Trophoblast cell (in vitro differentiated cells and primary cell): ENCODE measurements around the gene ZSWIM9.
"Not testable (repeated sequence)": the region's sequence is repeated elsewhere in the genome, so short reads cannot be mapped to it uniquely, and the experiment has no call there.

Experiments
- DNase-seq, 2 donors: peaks; one replicate each; pipeline ENCODE4 v3.0.0-alpha.2; 2016
- H2AFZ ChIP-seq: 2 replicates; pipeline ENCODE4 v1.6.1; 2013; ENCODE audit warnings: low read length, moderate library complexity, mild to moderate bottlenecking; ENCODE audit not compliant: insufficient read depth, poor library complexity
- H2AK5ac ChIP-seq: 2 replicates; pipeline ENCODE4 v1.6.1; 2013; ENCODE audit warnings: mild to moderate bottlenecking, low read length
- H2BK120ac ChIP-seq: 2 replicates; pipeline ENCODE4 v1.6.1; 2013; ENCODE audit warnings: low read length, mild to moderate bottlenecking, moderate library complexity; ENCODE audit not compliant: insufficient read depth, poor library complexity
- H2BK12ac ChIP-seq: 2 replicates; pipeline ENCODE4 v1.6.1; 2013; ENCODE audit warnings: mild to moderate bottlenecking, low read length, moderate library complexity
- H2BK5ac ChIP-seq: 2 replicates; pipeline ENCODE4 v1.6.1; 2013; ENCODE audit warnings: low read length, low read depth, moderate library complexity, mild to moderate bottlenecking; ENCODE audit not compliant: poor library complexity
- H3K14ac ChIP-seq: 2 replicates; pipeline ENCODE4 v1.6.1; 2013; ENCODE audit warnings: mild to moderate bottlenecking, low read length
- H3K18ac ChIP-seq: 2 replicates; pipeline ENCODE4 v1.6.1; 2013; ENCODE audit warnings: mild to moderate bottlenecking, low read length
- H3K23ac ChIP-seq: 2 replicates; pipeline ENCODE4 v1.6.1; 2013; ENCODE audit warnings: low read length
- H3K27ac ChIP-seq: 2 replicates; pipeline ENCODE4 v1.5.1; 2013; ENCODE audit warnings: low read depth, mild to moderate bottlenecking, inconsistent platforms, low read length, moderate library complexity
- H3K27me3 ChIP-seq: 2 replicates; pipeline ENCODE4 v1.6.1; 2013; ENCODE audit warnings: inconsistent platforms, mild to moderate bottlenecking, low read length, moderate library complexity; ENCODE audit not compliant: insufficient read depth
- H3K36me3 ChIP-seq, 2 experiments: 1 replicate in 1 of 2; 2 replicates in 1 of 2; pipeline ENCODE4 v1.6.1; 2013; ENCODE audit warnings: low read length in 2 of 2, mild to moderate bottlenecking in 2 of 2, moderate library complexity in 1 of 2; ENCODE audit not compliant: insufficient read depth in 2 of 2, control insufficient read depth in 1 of 2
- H3K4ac ChIP-seq: 2 replicates; pipeline ENCODE4 v1.6.1; 2013; ENCODE audit warnings: low read depth, mild to moderate bottlenecking, low read length, moderate library complexity
- H3K4me1 ChIP-seq, 2 experiments: 1 replicate in 1 of 2; 2 replicates in 1 of 2; pipeline ENCODE4 v1.6.1; 2013; ENCODE audit warnings: low read length in 2 of 2, mild to moderate bottlenecking in 2 of 2, moderate library complexity in 1 of 2; ENCODE audit not compliant: insufficient read depth in 2 of 2, control insufficient read depth in 1 of 2
- H3K4me2 ChIP-seq: 2 replicates; pipeline ENCODE4 v1.6.1; 2013; ENCODE audit warnings: inconsistent platforms, mild to moderate bottlenecking, low read length, moderate library complexity
- H3K4me3 ChIP-seq: 2 replicates; pipeline ENCODE4 v1.5.1; 2013; ENCODE audit warnings: mild to moderate bottlenecking, low read depth, low read length, inconsistent platforms
- H3K79me1 ChIP-seq: one replicate; pipeline ENCODE4 v1.6.1; 2013; ENCODE audit warnings: low read length
- H3K79me2 ChIP-seq: 2 replicates; pipeline ENCODE4 v1.6.1; 2013; ENCODE audit warnings: low read length, mild to moderate bottlenecking; ENCODE audit not compliant: control insufficient read depth, insufficient read depth, poor library complexity
- H3K9ac ChIP-seq: 2 replicates; pipeline ENCODE4 v1.6.1; 2013; ENCODE audit warnings: mild to moderate bottlenecking, low read length
- H3K9me3 ChIP-seq: 2 replicates; pipeline ENCODE4 v1.6.1; 2013; ENCODE audit warnings: low read depth, mild to moderate bottlenecking, control low read depth, inconsistent platforms, low read length; ENCODE audit not compliant: insufficient read depth
- H4K12ac ChIP-seq: 2 replicates; pipeline ENCODE4 v1.6.1; 2013; ENCODE audit warnings: low read depth, mild to moderate bottlenecking, low read length, moderate library complexity
- H4K8ac ChIP-seq: 2 replicates; pipeline ENCODE4 v1.6.1; 2013; ENCODE audit warnings: low read depth, mild to moderate bottlenecking, low read length, moderate library complexity
- H4K91ac ChIP-seq: one replicate; pipeline ENCODE4 v1.6.1; 2013; ENCODE audit warnings: low read depth, mild to moderate bottlenecking, low read length, moderate library complexity
- WGBS: extraction: QIAGEN DNeasy Blood & Tissue Kit; methylation state at CpG from one replicate; pipeline ENCODE4 v1.1.7; 2013; ENCODE audit warnings: missing lambda C conversion rate; ENCODE audit not compliant: insufficient read length, insufficient coverage; ENCODE audit errors: extremely low coverage; 5-methylcytosine and 5-hydroxymethylcytosine counted together

The ZSWIM9 gene

DNA sequence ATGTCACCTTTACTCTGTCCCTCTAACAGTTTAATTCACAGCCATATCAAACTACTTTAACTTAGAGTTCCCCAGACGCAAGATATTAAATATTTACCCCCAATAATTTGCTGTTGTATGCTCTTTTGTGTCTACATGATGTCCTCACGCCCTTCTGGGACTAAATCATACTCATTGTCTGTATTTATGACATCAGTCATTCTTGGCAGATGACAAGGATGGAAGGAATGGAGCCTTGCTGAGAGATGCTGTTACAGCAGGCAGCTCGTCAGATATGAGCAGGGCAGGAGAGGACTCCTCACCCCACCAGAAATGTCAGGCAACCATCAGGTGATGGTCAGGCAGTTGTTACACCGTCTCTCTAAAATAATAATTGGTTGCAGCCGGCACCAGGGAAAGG lies 43.5 kb downstream of the ZSWIM9 start:
- no peak overlapping the region for H2BK12ac ChIP-seq
- no CpG with 5 or more reads among the region's 5 CpGs for WGBS

DNA sequence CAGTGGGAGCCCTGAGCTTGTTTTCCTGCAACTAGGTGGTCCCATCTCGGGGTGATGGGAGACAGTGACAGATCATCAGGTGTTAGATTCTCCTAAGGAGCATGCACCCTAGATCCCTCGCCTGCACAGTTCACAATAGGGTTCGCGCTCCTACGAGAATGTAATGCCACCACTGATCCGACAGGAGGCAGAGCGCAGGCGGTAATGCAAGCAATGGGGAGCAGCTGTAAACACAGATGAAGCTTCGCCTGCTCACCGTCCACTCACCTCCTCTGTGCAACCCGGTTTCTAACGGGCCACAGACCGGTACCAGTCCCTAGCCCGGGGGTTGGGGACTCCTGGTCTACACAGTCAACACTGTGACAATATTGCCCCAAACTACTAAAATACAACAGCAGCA lies 46.5 kb downstream of the ZSWIM9 start:
- Histone ChIP-seq H3K4me3 (no peak overlapping the region), H3K9me3 (no peaks in the 10 kb centered on the region), H2BK12ac (no peak overlapping the region), H3K79me1 (no peaks in the 10 kb centered on the region), H2BK120ac (no peak overlapping the region), H3K23ac (peak overlapping the region; percentile 41), H3K4me2 (no peak overlapping the region), H3K79me2 (no peaks in the 10 kb centered on the region), H3K36me3 (no peaks in the 10 kb centered on the region), H3K14ac (no peak overlapping the region), H3K27ac (no peak overlapping the region), H4K12ac (no peak overlapping the region), H3K9ac (no peak overlapping the region), H2AFZ (no peak overlapping the region), H3K4me1 (no peaks in the 10 kb centered on the region), H3K27me3 (no peaks in the 10 kb centered on the region), H4K8ac (no peak overlapping the region), H2AK5ac (no peak overlapping the region), H4K91ac (no peak overlapping the region), H2BK5ac (no peak overlapping the region), H3K4ac (no peak overlapping the region), H3K18ac (no peak overlapping the region)
- peak in 1 of 2 donors; percentile 42 for DNase-seq
- no CpG with 5 or more reads among the region's 14 CpGs for WGBS

More for the DNA sequence above, 43.5 kb downstream of the ZSWIM9 start:
- H3K23ac ChIP-seq: no peak overlapping the region
- H2BK5ac ChIP-seq: no peak overlapping the region
- H3K4me1 ChIP-seq: no peaks in the 10 kb centered on the region
- no peak overlapping the region for H4K12ac ChIP-seq
- H2AK5ac ChIP-seq: no peak overlapping the region
- H3K79me1 ChIP-seq: no peaks in the 10 kb centered on the region
- no peaks in the 10 kb centered on the region for H3K9me3 ChIP-seq
- peak in 1 of 2 donors; percentile 70 for DNase-seq
- H2AFZ ChIP-seq: no peak overlapping the region
- no peak overlapping the region for H3K14ac ChIP-seq
- H3K18ac ChIP-seq: no peak overlapping the region
- no peak overlapping the region for H4K91ac ChIP-seq
- H3K9ac ChIP-seq: no peak overlapping the region
- no peak overlapping the region for H3K4me3 ChIP-seq
- no peak overlapping the region for H3K4ac ChIP-seq
- no peak overlapping the region for H3K27ac ChIP-seq
- no peak overlapping the region for H4K8ac ChIP-seq
- H3K36me3 ChIP-seq: peaks cover 2 to 3% of the 10 kb centered on the region in 2 experiments
- no peaks in the 10 kb centered on the region for H3K27me3 ChIP-seq
- no peaks in the 10 kb centered on the region for H3K79me2 ChIP-seq
- no peak overlapping the region for H2BK120ac ChIP-seq
- no peak overlapping the region for H3K4me2 ChIP-seq

DNA sequence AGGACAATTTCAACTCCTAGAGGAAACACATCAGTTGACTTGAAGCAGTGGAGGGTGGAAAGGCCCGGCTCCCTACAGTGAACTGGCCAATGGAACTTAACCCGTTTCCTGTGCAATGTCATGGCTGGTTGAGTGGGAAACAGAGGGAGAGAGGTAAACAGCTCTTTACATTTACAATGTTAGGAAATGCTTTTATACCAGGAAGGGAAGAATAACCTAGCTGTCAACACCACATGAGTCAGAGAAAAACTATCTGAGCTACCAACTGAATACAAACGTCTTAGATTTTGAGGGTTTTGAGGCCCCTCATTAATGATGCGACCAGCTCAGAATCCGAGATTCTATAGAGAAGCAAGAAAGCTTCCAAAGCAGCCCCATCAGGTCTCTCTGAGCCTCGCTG lies 48.5 kb downstream of the ZSWIM9 start:
- no peak overlapping the region for H3K4me2 ChIP-seq
- no peak overlapping the region for H2BK12ac ChIP-seq
- no peaks in the 10 kb centered on the region for H3K4me1 ChIP-seq
- no peak overlapping the region for H3K4ac ChIP-seq
- no peak overlapping the region for H4K12ac ChIP-seq
- no CpG with 5 or more reads among the region's 6 CpGs for WGBS
- H3K27me3 ChIP-seq: no peaks in the 10 kb centered on the region
- no peak overlapping the region for H3K27ac ChIP-seq
- H2AFZ ChIP-seq: no peak overlapping the region
- H3K9ac ChIP-seq: no peak overlapping the region
- H4K91ac ChIP-seq: no peak overlapping the region
- H4K8ac ChIP-seq: no peak overlapping the region
- H2AK5ac ChIP-seq: no peak overlapping the region
- H3K79me2 ChIP-seq: no peaks in the 10 kb centered on the region
- no peak overlapping the region for H3K23ac ChIP-seq
- no peak overlapping the region for H2BK120ac ChIP-seq
- no peak overlapping the region for H3K4me3 ChIP-seq
- H3K79me1 ChIP-seq: no peaks in the 10 kb centered on the region
- H3K36me3 ChIP-seq: no peaks in the 10 kb centered on the region
- no peak overlapping the region for H2BK5ac ChIP-seq
- no peak for DNase-seq
- no peak overlapping the region for H3K18ac ChIP-seq
- H3K9me3 ChIP-seq: no peaks in the 10 kb centered on the region
- no peak overlapping the region for H3K14ac ChIP-seq

DNA sequence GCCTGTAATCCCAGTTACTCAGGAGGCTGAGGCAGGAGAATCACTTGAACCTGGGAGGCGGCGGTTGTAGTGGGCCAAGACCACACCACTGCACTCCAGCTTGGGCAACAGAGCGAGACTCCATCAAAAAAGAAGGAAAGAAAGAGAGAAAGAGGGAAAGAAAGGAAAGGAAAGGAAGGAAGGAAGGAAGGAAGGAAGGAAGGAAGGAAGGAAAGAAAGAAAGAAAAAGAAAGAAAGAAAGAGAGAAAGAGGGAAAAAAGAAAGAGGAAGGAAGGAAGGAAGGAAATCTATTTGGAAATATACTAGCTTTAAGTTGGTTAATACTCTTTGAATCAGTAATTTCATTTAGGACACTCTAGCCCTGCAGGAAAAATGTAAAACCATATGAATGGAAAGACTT lies 50.3 kb downstream of the ZSWIM9 start:
- not testable (repeated sequence) for H4K91ac ChIP-seq, H2AFZ ChIP-seq, H3K9ac ChIP-seq, H3K4me1 ChIP-seq, H3K79me2 ChIP-seq, DNase-seq, H3K18ac ChIP-seq, H2AK5ac ChIP-seq, H3K4me2 ChIP-seq, H3K27ac ChIP-seq, H3K4me3 ChIP-seq, H3K79me1 ChIP-seq, H2BK5ac ChIP-seq, H3K27me3 ChIP-seq, H3K14ac ChIP-seq, H3K9me3 ChIP-seq, H3K23ac ChIP-seq, H3K36me3 ChIP-seq, H4K12ac ChIP-seq, H2BK120ac ChIP-seq, H4K8ac ChIP-seq, H3K4ac ChIP-seq, H2BK12ac ChIP-seq
- no CpG with 5 or more reads among the region's 3 CpGs for WGBS
